ENCODE results near the gene PTGS1.
A peak's percentile ranks its signal among the peaks of the same experiment; 100 is the strongest.
"Not testable (repeated sequence)": the region's sequence is repeated elsewhere in the genome, so short reads cannot be mapped to it uniquely, and the experiment has no call there.

The PTGS1 gene

GRCh38 chr9:122347348-122348287 is 23.2 kb upstream of the PTGS1 start:
- DNase-seq, result no peak

- no peak for DNase-seq
Observed at GRCh38 chr9:122348288-122348777, 22.5 kb upstream of the PTGS1 start.

- DNase-seq, result no peak
Observed at GRCh38 chr9:122348791-122349190, 22.0 kb upstream of the PTGS1 start.

- no peak for DNase-seq
Observed at GRCh38 chr9:122349201-122349600, 21.6 kb upstream of the PTGS1 start.

GRCh38 chr9:122350577-122351355 is 20.1 kb upstream of the PTGS1 start:
- DNase-seq, result peak; percentile 92

- DNase-seq, result no peak
Observed at GRCh38 chr9:122354536-122355199, 16.2 kb upstream of the PTGS1 start.

- DNase-seq, result no peak
Observed at GRCh38 chr9:122355336-122355875, 15.4 kb upstream of the PTGS1 start.

GRCh38 chr9:122356627-122357026 is 14.2 kb upstream of the PTGS1 start:
- DNase-seq, result no peak

GRCh38 chr9:122360891-122361290 is 9.9 kb upstream of the PTGS1 start:
- no peak for DNase-seq

- DNase-seq, result not testable (repeated sequence)
Observed at GRCh38 chr9:122363131-122363530, 7.7 kb upstream of the PTGS1 start.

- DNase-seq, result no peak
Observed at GRCh38 chr9:122364117-122364782, 6.6 kb upstream of the PTGS1 start.

GRCh38 chr9:122364783-122365150 is 6.1 kb upstream of the PTGS1 start:
- DNase-seq, result no peak

- DNase-seq, result no peak
Observed at GRCh38 chr9:122366074-122366660, 4.7 kb upstream of the PTGS1 start.

GRCh38 chr9:122367065-122367464 is 3.8 kb upstream of the PTGS1 start:
- DNase-seq, result no peak

- DNase-seq, result no peak
Observed at GRCh38 chr9:122367774-122368460, 2.9 kb upstream of the PTGS1 start.

GRCh38 chr9:122368642-122369041 is 2.2 kb upstream of the PTGS1 start:
- no peak for DNase-seq

GRCh38 chr9:122370303-122370702 is 521 bp upstream of the PTGS1 start:
- DNase-seq, result no peak

GRCh38 chr9:122371846-122372245 is 1.0 kb downstream of the PTGS1 start:
- no peak for DNase-seq

- DNase-seq, result no peak
Observed at GRCh38 chr9:122372856-122373845, 2.3 kb downstream of the PTGS1 start.

GRCh38 chr9:122374885-122375420 is 4.1 kb downstream of the PTGS1 start:
- peak; percentile 79 for DNase-seq
